HepG2 (cell line): ENCODE results near the gene LHX3. TPM values are rescaled to one million over a fixed set of nuclear protein-coding genes. Genes with fewer than 3 reads are reported as not detected.

Source experiments
- ATAC-seq: fragments of 200-7000 bp; cut with Tn5 transposase; 3 replicates; pipeline ENCODE4 v1.9.1; 2020; ENCODE audit warnings: mild to moderate bottlenecking, moderate library complexity
- BruUV-seq: library from RNA; stranded (reverse); fragments of 400-500 nt; replicated peaks from 2 replicates; lab custom pipeline; 2021; lab: Mats Ljungman, UMichigan
- CTCF ChIA-PET: fragments of 300-600 bp; formaldehyde crosslinking; extraction: SDS; loops from one replicate; lab custom pipeline; 2021; ENCODE audit warnings: low total read pairs, inconsistent platforms, low intra/inter-chr PET ratio; lab: Yijun Ruan, JAX
- POLR2A ChIA-PET: fragments of 350-600 bp; sonication (Branson Sonifier 250); formaldehyde crosslinking; loops from one replicate; lab custom pipeline; 2020; ENCODE audit warnings: antibody characterized with exemption, inconsistent platforms; lab: Yijun Ruan, JAX
- DNase-seq: peaks from one replicate; pipeline ENCODE4 v3.0.0-alpha.2; 2015; ENCODE audit warnings: low spot score
- FAIRE-seq: peaks from 3 replicates; lab custom pipeline; 2011; peaks lifted over from hg19 to GRCh38; lab: Jason Lieb, UNC
- H2AFZ ChIP-seq: one replicate; pipeline ENCODE4 v1.6.1; 2011; ENCODE audit warnings: low read length, inconsistent platforms
- H3K27ac ChIP-seq: fragments of 300-600 bp; 3 replicates; pipeline ENCODE4 v1.8.0; 2011; ENCODE audit warnings: mixed run types, mild to moderate bottlenecking, mixed read lengths, low read length, inconsistent platforms; ENCODE audit not compliant: insufficient read depth; ENCODE audit errors: extremely low read length
- H3K27me3 ChIP-seq, 2 experiments: fragments of 200-600 bp in 1 of 2; 2 replicates in 1 of 2; 3 replicates in 1 of 2; pipeline versions ENCODE4 v1.6.0 to v1.8.0; 2011; ENCODE audit warnings: low read length in 2 of 2, mild to moderate bottlenecking in 2 of 2, moderate library complexity in 2 of 2, inconsistent platforms in 1 of 2; ENCODE audit not compliant: insufficient read depth in 2 of 2, control insufficient read depth in 1 of 2
- H3K36me3 ChIP-seq, 2 experiments: fragments of 200-600 bp in 1 of 2; replicated peaks in 1 of 2; 2 replicates in 1 of 2; 3 replicates in 1 of 2; pipeline versions ENCODE4 v1.5.1 to v1.8.0; 2011; ENCODE audit warnings: low read length in 2 of 2, inconsistent platforms in 1 of 2; ENCODE audit not compliant: insufficient read depth in 2 of 2, control insufficient read depth in 1 of 2
- H3K4me1 ChIP-seq: 2 replicates; pipeline ENCODE4 v1.5.1; 2012; ENCODE audit warnings: low read length, inconsistent platforms; ENCODE audit not compliant: insufficient read depth
- H3K4me2 ChIP-seq: 2 replicates; pipeline ENCODE4 v1.6.0; 2011; ENCODE audit warnings: low read depth, low read length, inconsistent platforms
- H3K4me3 ChIP-seq, 3 experiments: fragments of 200-600 bp in 1 of 3; sonication (generic), shearing (Covaris generic) in 1 of 3; replicated peaks in 1 of 3; 2 replicates each; pipeline ENCODE4 v1.5.1; 2011 to 2016; ENCODE audit warnings: low read length in 3 of 3, inconsistent platforms in 2 of 3, low read depth in 2 of 3, mild to moderate bottlenecking in 2 of 3, control low read depth in 1 of 3, mixed read lengths in 1 of 3; ENCODE audit not compliant: insufficient read depth in 1 of 3
- H3K79me2 ChIP-seq: one replicate; pipeline ENCODE4 v1.6.1; 2011; ENCODE audit warnings: low read length, inconsistent platforms; ENCODE audit not compliant: insufficient read depth
- H3K9ac ChIP-seq: 2 replicates; pipeline ENCODE4 v1.6.0; 2011; ENCODE audit warnings: mild to moderate bottlenecking, low read depth, low read length, inconsistent platforms; ENCODE audit not compliant: insufficient read depth
- H3K9me3 ChIP-seq: 2 replicates; pipeline ENCODE4 v1.5.1; 2012; ENCODE audit warnings: mild to moderate bottlenecking, low read length
- H4K20me1 ChIP-seq: 2 replicates; pipeline ENCODE4 v1.6.0; 2011; ENCODE audit warnings: inconsistent platforms, mild to moderate bottlenecking, low read length, moderate library complexity; ENCODE audit not compliant: insufficient read depth
- AGO2 ChIP-seq: fragments of 200-400 bp; formaldehyde crosslinking; optimal IDR thresholded peaks from 2 replicates; pipeline ENCODE3; 2017; ENCODE audit warnings: mild to moderate bottlenecking, low read depth, low read length, moderate library complexity
- CBX1 ChIP-seq: IDR thresholded peaks from one replicate; pipeline ENCODE4 v1.6.1; 2016; ENCODE audit warnings: antibody characterized with exemption, low read depth
- CEBPG ChIP-seq: IDR thresholded peaks from 2 replicates; pipeline ENCODE4 v1.6.1; 2016
- FLYWCH1 ChIP-seq: sonication (generic); formaldehyde crosslinking; IDR thresholded peaks from 2 replicates; pipeline ENCODE4 v1.8.1; 2023; ENCODE audit warnings: mild to moderate bottlenecking, missing genetic modification reagents
- KLF11 ChIP-seq: IDR thresholded peaks from 2 replicates; pipeline ENCODE4 v1.6.1; 2016; ENCODE audit warnings: missing compliant biosample characterization
- MXI1 ChIP-seq: IDR thresholded peaks from 3 replicates; pipeline ENCODE4 v1.6.1; 2012; ENCODE audit warnings: low read depth, low read length, inconsistent platforms, borderline replicate concordance
- NFKB2 ChIP-seq: sonication (generic); formaldehyde crosslinking; IDR thresholded peaks from 2 replicates; pipeline ENCODE4 v1.4.0; 2020; ENCODE audit warnings: missing genetic modification reagents, borderline replicate concordance
- REST ChIP-seq, 2 experiments: IDR thresholded peaks; 2 replicates each; pipeline ENCODE4 v1.6.1; 2011 to 2012; ENCODE audit warnings: low read length in 2 of 2, borderline replicate concordance in 1 of 2, low read depth in 1 of 2, mild to moderate bottlenecking in 1 of 2, moderate library complexity in 1 of 2
- XBP1 ChIP-seq: sonication (generic); formaldehyde crosslinking; IDR thresholded peaks from 2 replicates; pipeline ENCODE4 v1.5.0; 2020; ENCODE audit warnings: missing genetic modification reagents
- ZNF782 ChIP-seq: sonication (generic); formaldehyde crosslinking; IDR thresholded peaks from 2 replicates; pipeline ENCODE4 v1.4.0; 2020; ENCODE audit warnings: missing genetic modification reagents, mild to moderate bottlenecking, borderline replicate concordance
- ZSCAN12 ChIP-seq: sonication (generic); formaldehyde crosslinking; IDR thresholded peaks from 2 replicates; pipeline ENCODE4 v1.9.0; 2021; ENCODE audit warnings: mild to moderate bottlenecking, missing genetic modification reagents
- WGBS: methylation state at CpG from one replicate; pipeline ENCODE4 v1.1.6; 2017; ENCODE audit warnings: low lambda C conversion rate; 5-methylcytosine and 5-hydroxymethylcytosine counted together
- in situ Hi-C: cut with HindIII; loops from 2 replicates; pipeline ENCODE4 v1.10.0; 2017; ENCODE audit warnings: low pct_unique_long_range_greater_than_20kb; ENCODE audit not compliant: extremely low pct_ligation_motif_present
- intact Hi-C: fragments of 100-400 bp; cut with micrococcal nuclease; formaldehyde crosslinking; loops from one replicate; pipeline ENCODE4 v1.10.0; 2022; ENCODE audit not compliant: unreplicated experiment
- polyA plus RNA-seq, 8 experiments: library from polyadenylated mRNA; depleted of rRNA in 3 of 8; stranded (reverse) in 7 of 8; unstranded in 1 of 8; fragments of >200 nt; fragmentation: Illumina TruSeq in 4 of 8; extraction: Trizol in 4 of 8; gene quantifications; 2 replicates each; pipeline versions ENCODE4 v1.2.1 to v1.2.3, GENCODE V29; 2011 to 2016; ENCODE audit warnings: low read depth in 4 of 8, missing spikeins in 1 of 8, mixed read lengths in 1 of 8; ENCODE audit not compliant: insufficient read depth in 1 of 8
- total RNA-seq, 5 experiments: library from RNA; depleted of rRNA; stranded (reverse); fragments of >200 nt; fragmentation: Illumina TruSeq; extraction: Trizol; gene quantifications; 2 replicates each; pipeline ENCODE4 v1.2.3, GENCODE V29; 2016; ENCODE audit warnings: low read depth in 1 of 5

Gene LHX3
- total and polyA plus RNA-seq, 2 of the 13 experiments (the other 11 are each of a cell fraction or from before 2014, with no cell fraction given), result not detected

DNA sequence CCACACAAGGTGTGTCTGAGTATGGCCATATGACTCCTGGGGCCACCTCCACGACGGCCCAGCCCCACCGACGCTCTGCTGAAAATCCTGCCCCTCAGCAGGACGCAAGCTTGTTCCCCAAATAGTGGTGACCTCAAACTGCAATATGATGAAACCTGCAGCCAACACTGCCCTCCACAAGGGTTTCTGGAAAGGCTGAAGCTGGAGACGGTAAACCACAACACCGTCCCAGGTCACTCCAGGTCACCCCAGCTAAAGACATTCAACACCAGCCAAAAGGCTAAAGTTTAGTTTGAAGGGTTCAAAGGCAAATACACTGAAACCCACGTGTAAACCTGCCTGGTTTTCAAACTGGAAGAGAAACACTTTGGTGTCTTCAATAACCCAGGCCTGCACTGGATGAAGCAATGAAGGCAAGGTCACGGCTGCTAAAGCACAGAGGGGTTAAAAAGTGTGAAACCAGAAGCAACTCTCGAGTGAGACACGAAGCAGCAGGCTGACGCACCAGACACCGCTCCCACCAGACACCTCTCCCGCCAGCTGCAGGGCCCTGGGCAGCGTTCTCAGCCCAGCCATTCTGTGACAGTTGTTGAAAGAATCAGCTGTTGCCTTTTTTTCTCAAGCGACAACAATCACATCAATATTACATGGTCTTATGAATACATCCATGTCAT, 1.8 kb upstream of the LHX3 start (continued):
- no peak for TF ChIP-seq ZSCAN12

GRCh38 chr9:136205707-136205992, 722 bp upstream of the LHX3 start:
- peaks cover 38% of the 10 kb centered on the region; the same call in 1 of the 2 replicates for H4K20me1 ChIP-seq
- H3K27me3 ChIP-seq, result peaks cover 7 to 32% of the 10 kb centered on the region in 2 experiments; a peak in 4 of 5 replicates
- no TSS peak for BruUV-seq
- H3K36me3 ChIP-seq, result peaks cover 7 to 17% of the 10 kb centered on the region in 2 experiments; a peak in 4 of 5 replicates
- TF ChIP-seq XBP1 (CRISPR knock-in tag) (no peak), KLF11 (CRISPR knock-in tag) (no peak), FLYWCH1 (CRISPR knock-in tag) (no peak), REST (IDR thresholded peaks at IDR 0.05; ENCODE audit: borderline replicate concordance in 1 of 2, low read depth in 1 of 2, low read length in 2 of 2) (peak in 1 of 2 experiments; percentile 1; a peak in 1 of 4 replicates), AGO2 (peak; percentile 75), CEBPG (CRISPR knock-in tag) (no peak), NFKB2 (CRISPR knock-in tag) (no peak), ZNF782 (CRISPR knock-in tag) (no peak), CBX1 (no peak), MXI1 (no peak)
- DNase-seq (no peak), ATAC-seq (no peak), FAIRE-seq (no peak)
- H3K4me3 ChIP-seq, result no peak overlapping the region
- in situ Hi-C loops, result no loop called here
- H2AFZ ChIP-seq, result no peak overlapping the region
- CTCF ChIA-PET, result no interaction called here
- no peak overlapping the region for H3K9ac ChIP-seq
- no peaks in the 10 kb centered on the region for H3K9me3 ChIP-seq
- intact Hi-C loops, result no loop called here
- 100% methylated on average over 1 of the region's 5 CpGs for WGBS
- no peaks in the 10 kb centered on the region for H3K79me2 ChIP-seq
- no peak overlapping the region for H3K27ac ChIP-seq
- peaks cover 12% of the 10 kb centered on the region for H3K4me1 ChIP-seq
- H3K4me2 ChIP-seq, result no peak overlapping the region
- POLR2A ChIA-PET, result no interaction called here
